IMR-90 (cell line): ENCODE results near the gene ZDHHC8. TPM values are rescaled to one million over a fixed set of nuclear protein-coding genes. Genes with fewer than 3 reads are reported as not detected.

Experiments used
- ATAC-seq: fragments of 200-7000 bp; cut with Tn5 transposase; 2 replicates; pipeline ENCODE4 v1.9.1; 2020; ENCODE audit warnings: low read depth, mild to moderate bottlenecking, moderate library complexity
- BruUV-seq: library from RNA; stranded (reverse); fragments of 400-500 nt; replicated peaks from 2 replicates; lab custom pipeline; 2021; lab: Mats Ljungman, UMichigan
- CTCF ChIA-PET: fragments of 300-600 bp; formaldehyde crosslinking; extraction: SDS; loops from one replicate; lab custom pipeline; 2021; ENCODE audit warnings: antibody characterized with exemption; lab: Yijun Ruan, JAX
- POLR2A ChIA-PET: fragments of 300-600 bp; sonication (Branson Sonifier 250); formaldehyde crosslinking; loops from one replicate; lab custom pipeline; 2022; ENCODE audit warnings: antibody characterized with exemption; ENCODE audit not compliant: unreplicated experiment; lab: Charles Lee
- DNase-seq: peaks from one replicate; pipeline ENCODE4 v3.0.0; 2013
- H2AFZ ChIP-seq: replicated peaks from 2 replicates; pipeline ENCODE3; 2013; ENCODE audit warnings: low read length, mild to moderate bottlenecking; ENCODE audit not compliant: poor library complexity
- H2AK5ac ChIP-seq: 2 replicates; pipeline ENCODE4 v1.6.1; 2013; ENCODE audit warnings: low read depth, low read length, inconsistent platforms
- H2AK9ac ChIP-seq: replicated peaks from 2 replicates; pipeline ENCODE3; 2013; ENCODE audit warnings: mild to moderate bottlenecking, low read depth, low read length, moderate library complexity; ENCODE audit not compliant: poor library complexity
- H2BK120ac ChIP-seq: 2 replicates; pipeline ENCODE4 v1.6.1; 2013; ENCODE audit warnings: low read depth, low read length, inconsistent platforms
- H2BK15ac ChIP-seq: 3 replicates; pipeline ENCODE4 v1.6.1; 2013; ENCODE audit warnings: low read depth, low read length, inconsistent platforms
- H2BK20ac ChIP-seq: 2 replicates; pipeline ENCODE4 v1.6.1; 2013; ENCODE audit warnings: low read depth, mild to moderate bottlenecking, inconsistent platforms, low read length, moderate library complexity
- H2BK5ac ChIP-seq: 2 replicates; pipeline ENCODE4 v1.6.1; 2013; ENCODE audit warnings: mild to moderate bottlenecking, low read depth, low read length, inconsistent platforms; ENCODE audit not compliant: poor library complexity, severe bottlenecking
- H3K14ac ChIP-seq: replicated peaks from 2 replicates; pipeline ENCODE4 v1.6.1; 2013; ENCODE audit warnings: low read depth, low read length, inconsistent platforms
- H3K18ac ChIP-seq: 2 replicates; pipeline ENCODE4 v1.6.1; 2013; ENCODE audit warnings: low read depth, low read length, control low read depth
- H3K23ac ChIP-seq: 2 replicates; pipeline ENCODE4 v1.6.1; 2013; ENCODE audit warnings: low read depth, low read length, inconsistent platforms
- H3K27ac ChIP-seq: 2 replicates; pipeline ENCODE4 v1.5.1; 2013; ENCODE audit warnings: mild to moderate bottlenecking, control low read depth, low read length; ENCODE audit not compliant: insufficient read depth
- H3K27me3 ChIP-seq: 2 replicates; pipeline ENCODE4 v1.6.1; 2013; ENCODE audit warnings: low read length; ENCODE audit not compliant: control insufficient read depth, insufficient read depth
- H3K36me3 ChIP-seq: 2 replicates; pipeline ENCODE4 v1.6.1; 2013; ENCODE audit warnings: low read length, mixed read lengths; ENCODE audit not compliant: control insufficient read depth, insufficient read depth
- H3K4ac ChIP-seq: 2 replicates; pipeline ENCODE4 v1.6.1; 2013; ENCODE audit warnings: low read depth, low read length, inconsistent platforms
- H3K4me1 ChIP-seq: 2 replicates; pipeline ENCODE4 v1.6.1; 2013; ENCODE audit warnings: low read length, mixed read lengths; ENCODE audit not compliant: control insufficient read depth, insufficient read depth
- H3K4me2 ChIP-seq: 2 replicates; pipeline ENCODE4 v1.6.1; 2013; ENCODE audit warnings: low read depth, mild to moderate bottlenecking, control low read depth, low read length, moderate library complexity
- H3K4me3 ChIP-seq: 2 replicates; pipeline ENCODE4 v1.5.1; 2013; ENCODE audit warnings: low read depth, mild to moderate bottlenecking, control low read depth, low read length, moderate library complexity; ENCODE audit not compliant: insufficient read depth
- H3K56ac ChIP-seq: 2 replicates; pipeline ENCODE4 v1.6.1; 2013; ENCODE audit warnings: low read length, inconsistent platforms; ENCODE audit not compliant: insufficient read depth; ENCODE audit errors: extremely low read depth
- H3K79me1 ChIP-seq, 2 experiments: 2 replicates each; pipeline ENCODE4 v1.6.1; 2013; ENCODE audit warnings: low read length in 2 of 2, inconsistent platforms in 1 of 2, low read depth in 1 of 2
- H3K9ac ChIP-seq: 2 replicates; pipeline ENCODE4 v1.6.1; 2013; ENCODE audit warnings: low read depth, low read length, control low read depth
- H3K9me1 ChIP-seq: 2 replicates; pipeline ENCODE4 v1.6.1; 2013; ENCODE audit warnings: low read length, inconsistent platforms; ENCODE audit not compliant: insufficient read depth
- H3K9me3 ChIP-seq: 2 replicates; pipeline ENCODE4 v1.6.1; 2013; ENCODE audit warnings: low read length; ENCODE audit not compliant: control insufficient read depth, insufficient read depth
- H4K20me1 ChIP-seq: 2 replicates; pipeline ENCODE4 v1.6.1; 2013; ENCODE audit warnings: low read length, inconsistent platforms; ENCODE audit not compliant: insufficient read depth
- H4K5ac ChIP-seq: 2 replicates; pipeline ENCODE4 v1.6.1; 2013; ENCODE audit warnings: mild to moderate bottlenecking, low read depth, low read length, control low read depth
- H4K8ac ChIP-seq, 2 experiments: 2 replicates each; pipeline ENCODE4 v1.6.1; 2013; ENCODE audit warnings: low read depth in 2 of 2, low read length in 2 of 2, control low read depth in 1 of 2, inconsistent platforms in 1 of 2
- H4K91ac ChIP-seq: 2 replicates; pipeline ENCODE4 v1.6.1; 2013; ENCODE audit warnings: low read depth, low read length, inconsistent platforms; ENCODE audit not compliant: insufficient read depth
- BHLHE40 ChIP-seq: fragments of 150-350 bp; IDR thresholded peaks from 2 replicates; pipeline ENCODE4 v1.6.1; 2016; ENCODE audit warnings: mild to moderate bottlenecking, low read depth, low read length
- CEBPB ChIP-seq: IDR thresholded peaks from 2 replicates; pipeline ENCODE4 v1.6.1; 2012; ENCODE audit warnings: low read depth, low read length, improper control_type of control experiment
- MAFK ChIP-seq: IDR thresholded peaks from 2 replicates; pipeline ENCODE4 v1.6.1; 2012; ENCODE audit warnings: low read depth, low read length, improper control_type of control experiment
- MAZ ChIP-seq: IDR thresholded peaks from 2 replicates; pipeline ENCODE4 v1.6.1; 2012; ENCODE audit warnings: low read depth, mild to moderate bottlenecking, low read length, improper control_type of control experiment, moderate library complexity, borderline replicate concordance
- NFE2L2 ChIP-seq: fragments of 150-350 bp; IDR thresholded peaks from 2 replicates; pipeline ENCODE4 v1.6.1; 2016; ENCODE audit warnings: low read depth, mild to moderate bottlenecking, low read length
- RFX5 ChIP-seq: IDR thresholded peaks from 2 replicates; pipeline ENCODE4 v1.8.0; 2012; ENCODE audit warnings: low read depth, mild to moderate bottlenecking, low read length, moderate library complexity
- SMC3 ChIP-seq: fragments of 150-350 bp; IDR thresholded peaks from 2 replicates; pipeline ENCODE4 v1.6.1; 2016; ENCODE audit warnings: low read depth, mild to moderate bottlenecking, antibody characterized with exemption, low read length, moderate library complexity
- WGBS, 2 experiments: methylation state at CpG; one replicate each; pipeline versions ENCODE4 v1.1.5 to v1.1.7; 2013; ENCODE audit warnings: missing lambda C conversion rate in 2 of 2; ENCODE audit not compliant: insufficient read length in 1 of 2; ENCODE audit errors: extremely low coverage in 2 of 2; 5-methylcytosine and 5-hydroxymethylcytosine counted together
- dilution Hi-C: fragments of 300-500 bp; cut with HindIII; formaldehyde crosslinking; loops from one replicate; pipeline ENCODE4 v1.14.3; 2018; ENCODE audit warnings: low sequenced_read_pairs; ENCODE audit not compliant: unreplicated experiment
- in situ Hi-C: fragments of 300-500 bp; cut with MboI; formaldehyde crosslinking; loops from 3 replicates; pipeline ENCODE4 v1.14.3; 2019; ENCODE audit warnings: low sequenced_read_pairs, inconsistent platforms, mixed read lengths
- intact Hi-C: fragments of 100-400 bp; cut with micrococcal nuclease; formaldehyde crosslinking; loops from 2 replicates; pipeline ENCODE4 v1.10.0; 2022
- polyA plus RNA-seq, 3 experiments: library from polyadenylated mRNA; depleted of rRNA; stranded (reverse); fragments of >200 nt; gene quantifications; 2 replicates each; pipeline ENCODE4 v1.2.3, GENCODE V29; 2012; ENCODE audit warnings: low replicate concordance in 1 of 3
- total RNA-seq: library from RNA; depleted of rRNA; stranded (reverse); fragments of >200 nt; gene quantifications from 2 replicates; pipeline ENCODE4 v1.2.3, GENCODE V29; 2012

The ZDHHC8 gene
- total and polyA plus RNA-seq, 2 of the 4 experiments (the other 2 are of a cell fraction), result 2.5 to 72.6 TPM

DNA sequence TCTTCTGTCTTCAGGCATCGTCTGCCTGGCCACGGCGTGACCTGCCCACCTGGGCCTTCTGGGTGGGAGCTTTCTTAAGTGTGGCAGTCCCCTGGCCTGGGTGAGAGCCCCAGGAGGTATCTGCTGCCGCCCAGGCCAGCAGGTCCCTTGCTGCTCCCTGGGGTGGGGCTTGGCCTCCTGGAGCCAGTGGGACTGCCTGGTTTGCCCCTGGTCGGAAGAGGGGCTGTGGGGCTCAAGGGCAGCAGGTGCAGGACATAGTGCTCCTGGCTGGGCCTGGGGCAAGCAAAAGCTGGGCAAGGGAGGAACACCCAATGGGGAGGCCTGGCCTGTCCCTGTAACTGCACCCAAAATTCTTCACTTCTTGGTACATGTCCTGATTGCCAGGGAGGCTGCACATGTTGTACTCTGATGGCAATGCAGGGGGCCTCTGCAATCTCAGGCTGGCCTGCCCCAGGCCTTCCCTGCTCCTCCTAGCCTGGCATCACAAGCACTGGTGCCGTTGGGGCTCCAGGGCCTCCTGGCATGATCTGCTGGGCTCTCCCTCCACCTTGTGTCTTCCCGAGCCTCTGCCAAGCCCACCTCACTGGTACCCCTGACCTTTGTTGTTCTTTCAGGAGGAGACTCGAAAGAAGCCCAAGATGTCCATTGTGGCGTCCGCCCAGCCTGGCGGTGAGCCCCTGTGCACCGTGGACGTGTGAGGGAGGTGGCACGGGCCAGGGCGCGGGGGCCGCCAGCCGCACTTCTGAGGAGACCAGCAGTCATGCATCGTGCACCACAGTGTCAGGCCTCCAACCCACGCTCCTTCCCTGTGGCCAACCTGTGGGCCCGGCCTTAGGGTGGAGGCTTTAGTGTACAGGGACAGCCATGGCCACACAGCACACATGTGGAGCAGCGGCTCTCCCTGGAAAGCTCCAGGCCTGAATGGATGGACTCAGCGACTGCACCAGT, 21.9 kb upstream of the ZDHHC8 start:
- Histone ChIP-seq H3K9me3 (no peaks in the 10 kb centered on the region), H2BK120ac (no peak overlapping the region), H2BK20ac (no peak overlapping the region), H2BK5ac (no peak overlapping the region), H4K20me1 (peaks cover 46% of the 10 kb centered on the region), H3K79me1 (peaks cover 12 to 36% of the 10 kb centered on the region in 2 experiments), H4K5ac (no peak overlapping the region), H2BK15ac (no peak overlapping the region), H4K91ac (no peak overlapping the region), H3K4me1 (no peaks in the 10 kb centered on the region), H2AK9ac (no peak overlapping the region), H3K18ac (no peak overlapping the region), H3K4me2 (no peak overlapping the region), H3K9me1 (no peaks in the 10 kb centered on the region), H3K27ac (no peak overlapping the region), H3K9ac (no peak overlapping the region), H3K14ac (no peak overlapping the region), H2AFZ (no peak overlapping the region), H3K27me3 (no peaks in the 10 kb centered on the region), H3K56ac (no peak overlapping the region), H2AK5ac (no peak overlapping the region), H4K8ac (no peak overlapping the region), H3K23ac (no peak overlapping the region), H3K4me3 (no peak overlapping the region), H3K36me3 (peaks cover 86% of the 10 kb centered on the region), H3K4ac (no peak overlapping the region)
- ChIA-PET CTCF (no interaction called here), POLR2A (no interaction called here)
- in situ Hi-C loops (no loop called here), intact Hi-C loops (no loop called here), dilution Hi-C loops (no loop called here)
- BruUV-seq, result no TSS peak
- no peak for DNase-seq
- whole genome bisulfite sequencing, 2 experiments, result 95% methylated on average over 18 of the region's 23 CpGs; no CpG with 5 or more reads in 1 of the 2 experiments
- no peak for TF ChIP-seq RFX5
- TF ChIP-seq CEBPB, result no peak
- no peak for TF ChIP-seq NFE2L2
- TF ChIP-seq BHLHE40, result no peak
- TF ChIP-seq MAFK, result no peak
- TF ChIP-seq SMC3, result no peak
- no peak for TF ChIP-seq MAZ
- ATAC-seq, result no peak
